AG04450 (cell line): Measurements from ENCODE around the gene KRT35. TPM values are rescaled to one million over a fixed set of nuclear protein-coding genes. Genes with fewer than 3 reads are reported as not detected.

Source experiments
- CTCF ChIA-PET: fragments of 300-600, 350-600 bp; formaldehyde crosslinking; extraction: SDS; loops from one replicate; lab custom pipeline; 2022; ENCODE audit warnings: antibody characterized with exemption, inconsistent platforms; lab: Charles Lee
- POLR2A ChIA-PET: fragments of 350-600 bp; formaldehyde crosslinking; extraction: SDS; loops from one replicate; lab custom pipeline; 2021; ENCODE audit warnings: antibody characterized with exemption, inconsistent platforms; lab: Yijun Ruan, JAX
- DNase-seq: peaks from one replicate; pipeline ENCODE4 v3.0.0-alpha.2; 2011; ENCODE audit warnings: low read depth, low spot score
- H3K27ac ChIP-seq: one replicate; pipeline ENCODE4 v1.5.1; 2012; ENCODE audit warnings: low read depth, low read length, control low read depth
- H3K27me3 ChIP-seq: one replicate; pipeline ENCODE4 v1.6.0; 2012; ENCODE audit warnings: low read length; ENCODE audit not compliant: control insufficient read depth, insufficient read depth
- H3K4me3 ChIP-seq: 2 replicates; pipeline ENCODE4 v1.5.1; 2011; ENCODE audit warnings: mild to moderate bottlenecking, low read depth, low read length, control low read depth
- H3K9me3 ChIP-seq: 2 replicates; pipeline ENCODE4 v1.5.1; 2012; ENCODE audit warnings: low read length; ENCODE audit not compliant: control insufficient read depth, insufficient read depth
- polyA plus RNA-seq: library from polyadenylated mRNA; depleted of rRNA; stranded (reverse); fragments of >200 nt; gene quantifications from 2 replicates; pipeline ENCODE4 v1.2.3, GENCODE V29; 2011
- TF ChIP-seq, protein P1 (sequence below): IDR thresholded peaks from 2 replicates; pipeline ENCODE4 v1.5.1; 2011; ENCODE audit warnings: low read depth, low read length, control low read depth, inconsistent platforms

The KRT35 gene
- polyA plus RNA-seq, 1 experiment = not detected

GRCh38 chr17:41490000-41490990 lies 9.3 kb upstream of the KRT35 start:
- Histone ChIP-seq H3K27ac (no peak overlapping the region), H3K4me3 (no peak overlapping the region), H3K9me3 (peaks cover 6% of the 10 kb centered on the region; the same call in 1 of the 2 replicates), H3K27me3 (no peaks in the 10 kb centered on the region)
- ChIA-PET POLR2A (no interaction called here), CTCF (no interaction called here)
- DNase-seq = no peak
- TF ChIP-seq, protein P1, sequence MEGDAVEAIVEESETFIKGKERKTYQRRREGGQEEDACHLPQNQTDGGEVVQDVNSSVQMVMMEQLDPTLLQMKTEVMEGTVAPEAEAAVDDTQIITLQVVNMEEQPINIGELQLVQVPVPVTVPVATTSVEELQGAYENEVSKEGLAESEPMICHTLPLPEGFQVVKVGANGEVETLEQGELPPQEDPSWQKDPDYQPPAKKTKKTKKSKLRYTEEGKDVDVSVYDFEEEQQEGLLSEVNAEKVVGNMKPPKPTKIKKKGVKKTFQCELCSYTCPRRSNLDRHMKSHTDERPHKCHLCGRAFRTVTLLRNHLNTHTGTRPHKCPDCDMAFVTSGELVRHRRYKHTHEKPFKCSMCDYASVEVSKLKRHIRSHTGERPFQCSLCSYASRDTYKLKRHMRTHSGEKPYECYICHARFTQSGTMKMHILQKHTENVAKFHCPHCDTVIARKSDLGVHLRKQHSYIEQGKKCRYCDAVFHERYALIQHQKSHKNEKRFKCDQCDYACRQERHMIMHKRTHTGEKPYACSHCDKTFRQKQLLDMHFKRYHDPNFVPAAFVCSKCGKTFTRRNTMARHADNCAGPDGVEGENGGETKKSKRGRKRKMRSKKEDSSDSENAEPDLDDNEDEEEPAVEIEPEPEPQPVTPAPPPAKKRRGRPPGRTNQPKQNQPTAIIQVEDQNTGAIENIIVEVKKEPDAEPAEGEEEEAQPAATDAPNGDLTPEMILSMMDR = no peak

- no peaks in the 10 kb centered on the region for H3K27me3 ChIP-seq
- no peak within 1 kb of the TSS for H3K27ac ChIP-seq
- ChIA-PET POLR2A (no interaction called here), CTCF (no interaction called here)
- DNase-seq = no peak
- TF ChIP-seq, protein P1 = no peak
- H3K4me3 ChIP-seq = no peak within 1 kb of the TSS
- H3K9me3 ChIP-seq = peaks cover 6% of the 10 kb centered on the region; the same call in 1 of the 2 replicates
Measured at GRCh38 chr17:41489531-41489930, 8.6 kb upstream of the KRT35 start, which contains the start of gene KRT36. TSS of gene KRT36 (minus strand) at chr17:41489910. CDS start at chr17:41489864, 46 bp downstream.

GRCh38 chr17:41486809-41487530 lies 6.0 kb upstream of the KRT35 start:
- H3K9me3 ChIP-seq = peaks cover 6% of the 10 kb centered on the region; the same call in 1 of the 2 replicates
- POLR2A ChIA-PET = no interaction called here
- H3K27ac ChIP-seq = no peak overlapping the region
- no peak for DNase-seq
- CTCF ChIA-PET = interaction anchor here (0.9 kb wide), 1 partner anchor 161 kb away, joined by 3 read pairs; no protein-coding TSS in a partner anchor
- H3K4me3 ChIP-seq = no peak overlapping the region
- TF ChIP-seq, protein P1 = no peak
- no peaks in the 10 kb centered on the region for H3K27me3 ChIP-seq

DNA sequence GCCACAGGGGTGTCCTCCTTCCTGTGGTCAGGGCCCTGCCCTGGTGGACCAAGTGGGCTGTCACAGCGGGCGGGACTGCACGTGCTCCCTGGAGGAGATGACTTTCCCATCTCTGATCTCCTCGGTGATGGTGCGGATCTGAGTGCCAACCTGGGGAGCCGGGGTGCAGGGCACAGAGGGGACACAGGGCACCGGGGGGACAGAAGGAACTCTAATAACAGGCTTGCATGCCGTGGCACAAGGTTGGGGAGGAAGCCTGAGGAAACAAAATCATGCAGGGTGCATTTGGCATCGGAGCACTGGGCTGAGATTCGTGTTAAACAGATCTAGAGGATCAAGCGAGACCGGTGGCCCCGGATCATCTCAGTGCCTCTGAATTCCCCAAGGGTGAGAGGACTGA lies 5.4 kb upstream of the KRT35 start:
- peaks cover 6% of the 10 kb centered on the region; the same call in 1 of the 2 replicates for H3K9me3 ChIP-seq
- no peaks in the 10 kb centered on the region for H3K27me3 ChIP-seq
- TF ChIP-seq, protein P1 = no peak
- no peak for DNase-seq
- H3K27ac ChIP-seq = no peak overlapping the region
- ChIA-PET POLR2A (no interaction called here), CTCF (no interaction called here)
- H3K4me3 ChIP-seq = no peak overlapping the region
